ENCODE results near the gene MRGPRX1.

- no peak for TF ChIP-seq CTCF (IDR thresholded peaks at IDR 0.05 in 8 of 11, conservative IDR thresholded peaks at IDR 0.05 in 3 of 11)
- TF ChIP-seq POLR2A (IDR thresholded peaks at IDR 0.05), result no peak
- no peak for TF ChIP-seq POLR2AphosphoS5 (IDR thresholded peaks at IDR 0.05)
Measured at GRCh38 chr11:18936002-18936673, 3.1 kb downstream of the MRGPRX1 start.

Data from spleen (tissue), 7 donors.